Activated naive CD8-positive, alpha-beta T cell treated with anti-CD3 and anti-CD28 coated beads for 36 hours (primary cell): ENCODE results near the gene CHL1. TPM values are rescaled to one million over a fixed set of nuclear protein-coding genes. Genes with fewer than 3 reads are reported as not detected.

Source experiments
- DNase-seq: peaks from one replicate; pipeline ENCODE4 v3.0.0; 2021
- H3K27ac Mint-ChIP-seq: one replicate; pipeline ENCODE4 v1.8.0; 2022; ENCODE audit warnings: mild to moderate bottlenecking, moderate library complexity, mixed read lengths
- H3K27me3 Mint-ChIP-seq: one replicate; pipeline ENCODE4 v1.8.0; 2022; ENCODE audit warnings: mild to moderate bottlenecking, mixed read lengths
- H3K36me3 Mint-ChIP-seq: one replicate; pipeline ENCODE4 v1.8.0; 2021; ENCODE audit warnings: mild to moderate bottlenecking, mixed read lengths
- H3K4me1 Mint-ChIP-seq: one replicate; pipeline ENCODE4 v1.8.0; 2021; ENCODE audit warnings: mixed read lengths
- H3K4me3 Mint-ChIP-seq: one replicate; pipeline ENCODE4 v1.8.0; 2022; ENCODE audit warnings: mild to moderate bottlenecking, moderate library complexity, mixed read lengths
- H3K9me3 Mint-ChIP-seq: one replicate; pipeline ENCODE4 v1.8.0; 2022; ENCODE audit warnings: mixed read lengths
- total RNA-seq, 2 experiments: library from RNA; stranded (reverse); gene quantifications; one replicate each; pipeline ENCODE4 v1.2.3, GENCODE V29; 2021

The CHL1 gene
- total RNA-seq, 2 experiments from 2014 or later = not detected

GRCh38 chr3:330494-331115, 134.0 kb downstream of the CHL1 start:
- no peak overlapping the region for H3K4me3 Mint-ChIP-seq
- no peaks in the 10 kb centered on the region for H3K4me1 Mint-ChIP-seq
- no peaks in the 10 kb centered on the region for H3K36me3 Mint-ChIP-seq
- H3K27ac Mint-ChIP-seq = no peak overlapping the region
- no peak for DNase-seq
- no peaks in the 10 kb centered on the region for H3K27me3 Mint-ChIP-seq
- no peaks in the 10 kb centered on the region for H3K9me3 Mint-ChIP-seq

DNA sequence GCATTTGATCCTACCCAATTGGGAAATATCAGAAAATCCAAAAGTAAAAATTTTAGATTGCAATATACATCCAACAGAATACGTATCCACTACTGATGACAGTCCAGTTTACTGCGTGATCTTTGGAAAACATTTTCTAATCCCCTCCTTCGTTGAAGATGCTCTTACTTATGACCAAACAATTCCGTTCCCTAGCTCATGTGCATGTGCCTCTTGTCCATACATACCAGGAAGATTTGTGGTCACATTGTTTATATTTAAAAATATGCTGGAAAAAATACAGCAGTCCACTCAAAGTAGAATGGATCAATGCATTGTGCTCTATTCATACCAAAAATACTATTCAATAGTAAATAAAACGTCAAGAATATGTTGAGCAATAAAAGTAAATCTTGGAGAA, 135.3 kb downstream of the CHL1 start:
- DNase-seq = no peak
- Mint-ChIP-seq H3K9me3 (no peaks in the 10 kb centered on the region), H3K4me1 (no peaks in the 10 kb centered on the region), H3K27ac (no peak overlapping the region), H3K36me3 (no peaks in the 10 kb centered on the region), H3K27me3 (no peaks in the 10 kb centered on the region), H3K4me3 (no peak overlapping the region)

DNA sequence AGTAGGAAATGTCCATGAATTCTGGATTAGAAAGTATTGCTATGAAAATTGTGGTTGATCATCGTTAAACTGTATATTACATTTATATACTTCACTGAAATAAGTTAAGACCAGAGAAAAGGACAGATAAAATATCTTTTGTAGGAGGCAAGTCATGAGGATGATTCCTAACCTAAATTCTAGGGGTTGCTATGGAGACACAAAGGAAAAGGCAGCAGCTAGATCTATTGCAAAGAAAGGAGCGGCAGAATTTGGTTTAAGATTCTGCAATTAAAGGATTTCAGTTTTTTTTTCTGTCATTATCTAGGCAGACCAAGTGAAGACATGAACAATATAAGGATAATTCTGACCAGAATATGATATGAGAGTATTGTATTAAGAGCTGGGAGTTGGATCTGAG, 136.1 kb downstream of the CHL1 start:
- H3K9me3 Mint-ChIP-seq = no peaks in the 10 kb centered on the region
- DNase-seq = no peak
- no peak overlapping the region for H3K27ac Mint-ChIP-seq
- H3K27me3 Mint-ChIP-seq = no peaks in the 10 kb centered on the region
- H3K4me3 Mint-ChIP-seq = no peak overlapping the region
- H3K36me3 Mint-ChIP-seq = no peaks in the 10 kb centered on the region
- no peaks in the 10 kb centered on the region for H3K4me1 Mint-ChIP-seq

DNA sequence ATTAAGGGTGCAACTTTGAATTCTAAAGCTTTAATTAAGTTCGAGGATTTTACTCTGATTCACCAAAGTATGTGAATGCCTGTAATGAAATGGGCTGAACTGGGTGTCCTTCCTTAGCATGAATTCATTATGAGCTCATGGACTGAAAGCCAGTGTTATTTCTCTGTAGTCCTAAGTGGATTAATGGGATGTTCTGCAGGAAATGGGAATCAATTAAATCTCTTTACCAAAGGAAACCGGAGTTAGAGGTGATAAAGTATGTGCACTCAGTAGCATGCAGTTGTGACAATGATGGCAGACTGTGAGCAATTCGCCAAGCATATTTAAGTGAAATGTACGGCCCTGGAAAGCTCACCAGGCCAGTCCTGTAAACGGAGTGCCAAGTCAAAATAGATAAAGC, 138.7 kb downstream of the CHL1 start:
- no peak for DNase-seq
- no peaks in the 10 kb centered on the region for H3K9me3 Mint-ChIP-seq
- no peaks in the 10 kb centered on the region for H3K4me1 Mint-ChIP-seq
- H3K4me3 Mint-ChIP-seq = no peak overlapping the region
- no peaks in the 10 kb centered on the region for H3K27me3 Mint-ChIP-seq
- no peaks in the 10 kb centered on the region for H3K36me3 Mint-ChIP-seq
- no peak overlapping the region for H3K27ac Mint-ChIP-seq

GRCh38 chr3:339351-339750, 142.8 kb downstream of the CHL1 start:
- no peak overlapping the region for H3K4me3 Mint-ChIP-seq
- H3K9me3 Mint-ChIP-seq = no peaks in the 10 kb centered on the region
- no peak for DNase-seq
- H3K27ac Mint-ChIP-seq = no peak overlapping the region
- no peaks in the 10 kb centered on the region for H3K4me1 Mint-ChIP-seq
- H3K36me3 Mint-ChIP-seq = no peaks in the 10 kb centered on the region
- no peaks in the 10 kb centered on the region for H3K27me3 Mint-ChIP-seq

DNA sequence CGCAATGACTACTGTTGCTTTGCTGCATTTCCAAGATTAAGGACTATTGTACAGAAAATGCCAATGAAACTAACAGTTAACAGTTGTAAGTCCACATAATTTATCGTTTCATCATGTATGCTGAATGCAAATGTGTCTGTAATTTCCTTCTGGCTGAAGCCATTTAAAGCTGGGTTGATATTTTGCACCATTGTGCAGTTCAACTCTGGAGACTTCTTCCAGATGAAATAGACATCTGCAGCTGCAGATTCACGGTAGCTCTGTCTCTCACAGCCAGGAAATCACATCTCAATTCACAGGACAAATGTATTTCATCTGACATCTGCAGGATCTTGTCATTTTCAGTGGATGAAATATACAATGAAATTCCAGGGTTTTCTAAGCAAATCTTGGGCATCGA, 145.4 kb downstream of the CHL1 start:
- DNase-seq = no peak
- H3K9me3 Mint-ChIP-seq = no peaks in the 10 kb centered on the region
- H3K4me1 Mint-ChIP-seq = no peaks in the 10 kb centered on the region
- H3K27ac Mint-ChIP-seq = no peak overlapping the region
- H3K4me3 Mint-ChIP-seq = no peak overlapping the region
- no peaks in the 10 kb centered on the region for H3K36me3 Mint-ChIP-seq
- no peaks in the 10 kb centered on the region for H3K27me3 Mint-ChIP-seq

DNA sequence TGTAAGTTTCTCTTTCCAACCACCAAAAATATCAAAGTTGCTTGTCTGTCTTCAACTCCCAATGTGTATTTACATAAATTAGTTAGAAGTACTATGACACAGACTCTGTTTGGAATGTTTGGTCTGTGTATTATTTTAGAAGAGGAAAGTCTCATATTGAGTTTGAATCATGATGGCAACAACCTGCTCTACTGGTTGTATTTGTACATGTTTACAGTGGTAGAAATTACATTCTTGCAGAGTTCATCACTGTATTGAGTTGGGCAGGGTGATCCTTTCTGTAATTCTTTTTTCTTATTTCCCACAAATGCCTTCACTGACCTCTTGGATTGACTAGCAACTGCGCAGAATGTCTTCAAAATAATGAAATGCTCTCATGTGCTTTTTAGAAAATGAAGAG, 149.6 kb downstream of the CHL1 start:
- Mint-ChIP-seq H3K27ac (no peak overlapping the region), H3K27me3 (peaks cover 4% of the 10 kb centered on the region), H3K4me3 (no peak overlapping the region)

DNA sequence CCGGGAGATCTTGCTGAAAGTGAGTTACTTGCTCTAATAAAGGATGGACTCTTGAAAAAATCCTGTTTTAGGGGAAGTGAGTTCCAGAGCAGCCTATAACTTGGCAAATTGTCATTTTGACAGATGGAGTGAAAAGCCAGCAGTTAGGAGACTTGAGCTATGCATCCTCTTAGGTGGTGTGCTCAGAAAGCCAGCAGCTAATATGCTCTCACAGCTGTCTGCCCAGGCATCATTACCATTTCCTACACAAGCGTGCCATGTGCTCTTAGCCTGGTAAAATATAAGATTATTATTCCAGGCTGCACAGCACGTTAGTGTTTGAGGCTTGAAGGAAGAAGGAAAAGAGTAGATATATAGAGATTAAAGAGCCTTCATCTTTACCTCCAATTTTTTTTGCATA, 151.0 kb downstream of the CHL1 start:
- Mint-ChIP-seq H3K36me3 (no peaks in the 10 kb centered on the region), H3K27me3 (peaks cover 4% of the 10 kb centered on the region)
- no peak for DNase-seq

More for the DNA sequence above, 149.6 kb downstream of the CHL1 start:
- Mint-ChIP-seq H3K4me1 (no peaks in the 10 kb centered on the region), H3K36me3 (no peaks in the 10 kb centered on the region), H3K9me3 (no peaks in the 10 kb centered on the region)
- DNase-seq = no peak

GRCh38 chr3:350871-351371, 154.4 kb downstream of the CHL1 start:
- DNase-seq = no peak
- Mint-ChIP-seq H3K36me3 (no peaks in the 10 kb centered on the region), H3K9me3 (no peaks in the 10 kb centered on the region), H3K27ac (no peak overlapping the region), H3K4me3 (no peak overlapping the region), H3K4me1 (no peaks in the 10 kb centered on the region), H3K27me3 (peaks cover 4% of the 10 kb centered on the region)

More for the DNA sequence above, 151.0 kb downstream of the CHL1 start:
- Mint-ChIP-seq H3K9me3 (no peaks in the 10 kb centered on the region), H3K4me3 (no peak overlapping the region), H3K4me1 (no peaks in the 10 kb centered on the region), H3K27ac (no peak overlapping the region)

GRCh38 chr3:352599-352998, 156.0 kb downstream of the CHL1 start:
- no peak overlapping the region for H3K27ac Mint-ChIP-seq
- H3K4me1 Mint-ChIP-seq = no peaks in the 10 kb centered on the region
- no peak overlapping the region for H3K4me3 Mint-ChIP-seq
- H3K9me3 Mint-ChIP-seq = no peaks in the 10 kb centered on the region
- H3K36me3 Mint-ChIP-seq = no peaks in the 10 kb centered on the region
- DNase-seq = no peak
- H3K27me3 Mint-ChIP-seq = peaks cover 4% of the 10 kb centered on the region

- Mint-ChIP-seq H3K36me3 (no peaks in the 10 kb centered on the region), H3K27ac (no peak overlapping the region), H3K9me3 (no peaks in the 10 kb centered on the region), H3K4me1 (no peaks in the 10 kb centered on the region), H3K27me3 (peaks cover 4% of the 10 kb centered on the region), H3K4me3 (no peak overlapping the region)
- no peak for DNase-seq
Measured at GRCh38 chr3:353191-353739, 156.7 kb downstream of the CHL1 start.

GRCh38 chr3:354432-354831, 157.9 kb downstream of the CHL1 start:
- Mint-ChIP-seq H3K27ac (no peak overlapping the region), H3K36me3 (no peaks in the 10 kb centered on the region), H3K9me3 (no peaks in the 10 kb centered on the region), H3K27me3 (peaks cover 4% of the 10 kb centered on the region), H3K4me3 (no peak overlapping the region), H3K4me1 (no peaks in the 10 kb centered on the region)
- no peak for DNase-seq

- H3K4me3 Mint-ChIP-seq = no peak overlapping the region
- H3K4me1 Mint-ChIP-seq = no peaks in the 10 kb centered on the region
- DNase-seq = no peak
- H3K36me3 Mint-ChIP-seq = no peaks in the 10 kb centered on the region
- H3K27me3 Mint-ChIP-seq = peaks cover 4% of the 10 kb centered on the region
- H3K27ac Mint-ChIP-seq = no peak overlapping the region
- peaks cover 2% of the 10 kb centered on the region for H3K9me3 Mint-ChIP-seq
Measured at GRCh38 chr3:355622-356021, 159.1 kb downstream of the CHL1 start.

DNA sequence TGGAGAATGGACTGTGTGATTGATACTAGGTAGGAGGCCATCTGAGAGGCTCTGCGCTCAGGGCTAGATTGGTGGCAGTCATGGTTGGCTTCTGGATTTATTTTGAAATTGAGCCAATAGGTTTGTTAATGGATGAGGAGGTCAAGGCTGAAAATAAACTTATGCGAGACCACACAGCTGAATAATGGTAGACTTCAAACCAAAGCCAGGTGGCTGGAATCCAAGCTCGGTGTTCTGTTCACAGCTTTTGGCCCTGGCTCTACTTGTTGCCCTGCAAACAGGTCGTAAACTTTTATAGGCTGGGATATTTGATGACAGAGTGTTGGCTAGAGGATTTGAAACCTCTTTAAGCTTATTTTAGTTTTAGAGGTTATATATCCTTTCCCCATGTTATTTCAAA, 160.4 kb downstream of the CHL1 start:
- Mint-ChIP-seq H3K4me3 (no peak overlapping the region), H3K27ac (no peak overlapping the region), H3K27me3 (no peaks in the 10 kb centered on the region), H3K4me1 (no peaks in the 10 kb centered on the region), H3K36me3 (no peaks in the 10 kb centered on the region), H3K9me3 (peaks cover 2% of the 10 kb centered on the region)
- DNase-seq = no peak

DNA sequence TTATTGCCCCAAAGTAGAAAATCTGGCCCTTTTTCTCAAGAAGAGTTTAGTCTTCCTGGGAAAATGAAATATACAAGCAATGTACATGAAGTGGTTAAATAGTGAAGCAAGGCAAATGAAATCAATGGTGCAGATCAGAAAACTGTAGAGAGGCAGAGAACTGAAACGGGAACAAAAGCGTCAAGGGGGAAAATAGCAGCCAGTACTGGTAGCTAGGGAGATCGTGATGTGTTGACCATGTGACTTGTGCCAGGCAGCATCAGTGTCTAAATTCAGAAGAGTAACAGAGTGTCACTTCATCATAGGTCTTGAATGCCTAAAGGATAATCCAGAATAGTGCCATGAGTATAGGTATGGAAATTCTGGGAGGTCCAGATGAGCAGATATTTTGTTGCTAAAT, 163.1 kb downstream of the CHL1 start:
- no peaks in the 10 kb centered on the region for H3K27me3 Mint-ChIP-seq
- H3K36me3 Mint-ChIP-seq = no peaks in the 10 kb centered on the region
- peaks cover 2% of the 10 kb centered on the region for H3K9me3 Mint-ChIP-seq
- no peak overlapping the region for H3K27ac Mint-ChIP-seq
- H3K4me3 Mint-ChIP-seq = no peak overlapping the region
- DNase-seq = no peak
- H3K4me1 Mint-ChIP-seq = no peaks in the 10 kb centered on the region

GRCh38 chr3:362681-363338, 166.2 kb downstream of the CHL1 start:
- peaks cover 7% of the 10 kb centered on the region for H3K9me3 Mint-ChIP-seq

More at GRCh38 chr3:362681-363338, 166.2 kb downstream of the CHL1 start:
- Mint-ChIP-seq H3K36me3 (no peaks in the 10 kb centered on the region), H3K27ac (no peak overlapping the region), H3K4me3 (no peak overlapping the region), H3K4me1 (no peaks in the 10 kb centered on the region), H3K27me3 (no peaks in the 10 kb centered on the region)
- no peak for DNase-seq
